Measurements from ENCODE around the gene NUDT6.

Gene NUDT6

GRCh38 chr4:122928930-122929329 is 6.5 kb upstream of the NUDT6 start:
- Histone ChIP-seq H3K9ac (ENCODE audit: low read depth, low read length, poor library complexity, severe bottlenecking) (no peak overlapping the region), H3K9me2 (replicated peaks; ENCODE audit: low read depth, low read length) (no peaks in the 10 kb centered on the region), H3K9me3 (ENCODE audit: insufficient read depth, low read depth, low read length) (no peaks in the 10 kb centered on the region), H3K27me3 (ENCODE audit: insufficient read depth, low read length, poor library complexity, severe bottlenecking) (no peaks in the 10 kb centered on the region), H3K4me3 (ENCODE audit: low read length, poor library complexity, severe bottlenecking) (no peak overlapping the region), H3K4me2 (ENCODE audit: low read depth, low read length, poor library complexity, severe bottlenecking) (no peak overlapping the region), H3F3A (ENCODE audit: low read depth) (no peaks in the 10 kb centered on the region), H2AFZ (ENCODE audit: low read length) (no peak overlapping the region), H3K4me1 (ENCODE audit: insufficient read depth, low read length, poor library complexity, severe bottlenecking) (peaks cover 42% of the 10 kb centered on the region), H4K20me1 (ENCODE audit: insufficient read depth, low read length, poor library complexity, severe bottlenecking) (peaks cover 9% of the 10 kb centered on the region), H3K36me3 (ENCODE audit: insufficient read depth, low read length) (peaks cover 22% of the 10 kb centered on the region; the same call in 1 of the 2 replicates), H3K79me2 (ENCODE audit: insufficient read depth, low read length) (peaks cover 39% of the 10 kb centered on the region)
- no peak for TF ChIP-seq EZH2phosphoT487 (IDR thresholded peaks at IDR 0.05; ENCODE audit: borderline replicate concordance)
- no peak for TF ChIP-seq CTCF (conservative IDR thresholded peaks at IDR 0.05; ENCODE audit: low read length)

GRCh38 chr4:122922877-122923511 is 597 bp upstream of the NUDT6 start:
- Histone ChIP-seq H3K9me2 (replicated peaks; ENCODE audit: low read depth, low read length) (no peaks in the 10 kb centered on the region), H3F3A (ENCODE audit: low read depth) (0 out of 2 replicates have a peak, but pooled peaks cover 3% of the 10 kb centered on the region), H3K36me3 (ENCODE audit: insufficient read depth, low read length) (no peaks in the 10 kb centered on the region), H3K27me3 (ENCODE audit: insufficient read depth, low read length, poor library complexity, severe bottlenecking) (no peaks in the 10 kb centered on the region), H4K20me1 (ENCODE audit: insufficient read depth, low read length, poor library complexity, severe bottlenecking) (peaks cover 12% of the 10 kb centered on the region), H3K9me3 (ENCODE audit: insufficient read depth, low read depth, low read length) (no peaks in the 10 kb centered on the region), H3K9ac (ENCODE audit: low read depth, low read length, poor library complexity, severe bottlenecking) (peak overlapping the region; percentile 91), H2AFZ (ENCODE audit: low read length) (peak overlapping the region; percentile 100), H3K4me2 (ENCODE audit: low read depth, low read length, poor library complexity, severe bottlenecking) (peak overlapping the region; percentile 92), H3K4me3 (ENCODE audit: low read length, poor library complexity, severe bottlenecking) (peak overlapping the region; percentile 97), H3K4me1 (ENCODE audit: insufficient read depth, low read length, poor library complexity, severe bottlenecking) (peaks cover 57% of the 10 kb centered on the region), H3K79me2 (ENCODE audit: insufficient read depth, low read length) (peaks cover 59% of the 10 kb centered on the region)
- no peak for TF ChIP-seq CTCF (conservative IDR thresholded peaks at IDR 0.05; ENCODE audit: low read length)
- no peak for TF ChIP-seq EZH2phosphoT487 (IDR thresholded peaks at IDR 0.05; ENCODE audit: borderline replicate concordance)

- Histone ChIP-seq H3K9me3 (ENCODE audit: insufficient read depth, low read depth, low read length) (no peaks in the 10 kb centered on the region), H3K4me2 (ENCODE audit: low read depth, low read length, poor library complexity, severe bottlenecking) (peak overlapping the region; percentile 92), H3K36me3 (ENCODE audit: insufficient read depth, low read length) (no peaks in the 10 kb centered on the region), H4K20me1 (ENCODE audit: insufficient read depth, low read length, poor library complexity, severe bottlenecking) (peaks cover 12% of the 10 kb centered on the region), H2AFZ (ENCODE audit: low read length) (no peak overlapping the region), H3K27me3 (ENCODE audit: insufficient read depth, low read length, poor library complexity, severe bottlenecking) (no peaks in the 10 kb centered on the region), H3K9me2 (replicated peaks; ENCODE audit: low read depth, low read length) (no peaks in the 10 kb centered on the region), H3K9ac (ENCODE audit: low read depth, low read length, poor library complexity, severe bottlenecking) (peak overlapping the region; percentile 91), H3F3A (ENCODE audit: low read depth) (0 out of 2 replicates have a peak, but pooled peaks cover 3% of the 10 kb centered on the region), H3K4me3 (ENCODE audit: low read length, poor library complexity, severe bottlenecking) (peak overlapping the region; percentile 97), H3K4me1 (ENCODE audit: insufficient read depth, low read length, poor library complexity, severe bottlenecking) (peaks cover 41% of the 10 kb centered on the region), H3K79me2 (ENCODE audit: insufficient read depth, low read length) (peaks cover 43% of the 10 kb centered on the region)
- TF ChIP-seq CTCF (conservative IDR thresholded peaks at IDR 0.05; ENCODE audit: low read length) (no peak), EZH2phosphoT487 (IDR thresholded peaks at IDR 0.05; ENCODE audit: borderline replicate concordance) (no peak)
Observed at GRCh38 chr4:122921300-122921699, 1.1 kb downstream of the NUDT6 start.

Data from Loucy (cell line).